Liver (tissue), 9 donors: ENCODE data around the gene XRCC6. TPM values are rescaled to one million over a fixed set of nuclear protein-coding genes. Genes with fewer than 3 reads are reported as not detected.

Experiments
- DNase-seq: peaks from one replicate; pipeline ENCODE4 v3.0.0-alpha.2; 2017; ENCODE audit warnings: low spot score
- H3K27ac ChIP-seq, 2 donors: one replicate each; pipeline ENCODE4 v1.7.0; 2013; ENCODE audit warnings: inconsistent platforms in 2 of 2, low read length in 2 of 2, control low read depth in 1 of 2, low read depth in 1 of 2, mild to moderate bottlenecking in 1 of 2
- H3K27me3 ChIP-seq, 4 donors: one replicate each; pipeline versions ENCODE4 v1.6.1 to v1.7.0; 2013; ENCODE audit warnings: low read length in 3 of 4, inconsistent platforms in 1 of 4, mild to moderate bottlenecking in 1 of 4, moderate library complexity in 1 of 4; ENCODE audit not compliant: control insufficient read depth in 4 of 4, insufficient read depth in 4 of 4
- H3K36me3 ChIP-seq, 4 donors: one replicate each; pipeline versions ENCODE4 v1.6.1 to v1.7.0; 2013; ENCODE audit warnings: low read length in 3 of 4, mild to moderate bottlenecking in 3 of 4, low read depth in 1 of 4, moderate library complexity in 1 of 4; ENCODE audit not compliant: control insufficient read depth in 4 of 4, insufficient read depth in 3 of 4
- H3K4me1 ChIP-seq, 4 donors: one replicate each; pipeline versions ENCODE4 v1.6.1 to v1.7.0; 2013; ENCODE audit warnings: low read length in 3 of 4, mild to moderate bottlenecking in 3 of 4, moderate library complexity in 1 of 4; ENCODE audit not compliant: control insufficient read depth in 4 of 4, insufficient read depth in 4 of 4
- H3K4me3 ChIP-seq, 3 donors: one replicate each; pipeline versions ENCODE4 v1.6.1 to v1.7.0; 2013; ENCODE audit warnings: low read length in 3 of 3, control low read depth in 1 of 3, low read depth in 1 of 3, mild to moderate bottlenecking in 1 of 3
- H3K9ac ChIP-seq, 2 donors: one replicate each; pipeline ENCODE4 v1.7.0; 2013; ENCODE audit warnings: low read length in 2 of 2, mild to moderate bottlenecking in 2 of 2, moderate library complexity in 2 of 2, control low read depth in 1 of 2, low read depth in 1 of 2
- H3K9me3 ChIP-seq, 4 donors: one replicate each; pipeline versions ENCODE4 v1.6.1 to v1.7.0; 2013; ENCODE audit warnings: low read length in 3 of 4; ENCODE audit not compliant: control insufficient read depth in 4 of 4
- ATF3 ChIP-seq: IDR thresholded peaks from 2 replicates; pipeline ENCODE4 v1.6.1; 2016; ENCODE audit warnings: antibody characterized with exemption
- EGR1 ChIP-seq, 2 donors: IDR thresholded peaks; 2 replicates each; pipeline ENCODE4 v1.6.1; 2016 to 2018; ENCODE audit warnings: antibody characterized with exemption in 2 of 2, low read depth in 2 of 2
- FOXA1 ChIP-seq: IDR thresholded peaks from 2 replicates; pipeline ENCODE4 v1.6.1; 2016; ENCODE audit warnings: antibody characterized with exemption
- GABPA ChIP-seq, 2 donors: IDR thresholded peaks in 1 of 2; conservative IDR thresholded peaks in 1 of 2; 2 replicates each; pipeline ENCODE4 v1.6.1; 2016; ENCODE audit warnings: antibody characterized with exemption in 2 of 2, mild to moderate bottlenecking in 1 of 2, moderate library complexity in 1 of 2
- HNF4A ChIP-seq, 2 donors: conservative IDR thresholded peaks; 2 replicates each; pipeline ENCODE4 v1.6.1; 2016; ENCODE audit warnings: antibody characterized with exemption in 2 of 2, mild to moderate bottlenecking in 2 of 2
- HNF4G ChIP-seq: IDR thresholded peaks from 2 replicates; pipeline ENCODE4 v1.6.1; 2016; ENCODE audit warnings: antibody characterized with exemption
- JUND ChIP-seq, 2 donors: IDR thresholded peaks; 2 replicates each; pipeline ENCODE4 v1.6.1; 2016; ENCODE audit warnings: antibody characterized with exemption in 2 of 2
- MAX ChIP-seq: IDR thresholded peaks from 2 replicates; pipeline ENCODE4 v1.6.1; 2016; ENCODE audit warnings: antibody characterized with exemption
- NR2F2 ChIP-seq: IDR thresholded peaks from 2 replicates; pipeline ENCODE4 v1.6.1; 2016; ENCODE audit warnings: antibody characterized with exemption
- RAD21 ChIP-seq, 2 donors: IDR thresholded peaks; 2 replicates each; pipeline ENCODE4 v1.6.1; 2016; ENCODE audit warnings: antibody characterized with exemption in 2 of 2, mild to moderate bottlenecking in 2 of 2
- REST ChIP-seq: IDR thresholded peaks from 2 replicates; pipeline ENCODE4 v1.6.1; 2016; ENCODE audit warnings: antibody characterized with exemption, mild to moderate bottlenecking
- RXRA ChIP-seq, 2 donors: IDR thresholded peaks; 2 replicates each; pipeline ENCODE4 v1.6.1; 2017 to 2018; ENCODE audit warnings: antibody characterized with exemption in 2 of 2, mild to moderate bottlenecking in 1 of 2
- SP1 ChIP-seq: IDR thresholded peaks from 2 replicates; pipeline ENCODE4 v1.6.1; 2018; ENCODE audit warnings: antibody characterized with exemption, mild to moderate bottlenecking
- TAF1 ChIP-seq: conservative IDR thresholded peaks from 2 replicates; pipeline ENCODE4 v1.6.1; 2016; ENCODE audit warnings: antibody characterized with exemption, mild to moderate bottlenecking
- YY1 ChIP-seq: IDR thresholded peaks from 2 replicates; pipeline ENCODE4 v1.6.1; 2016; ENCODE audit warnings: antibody characterized with exemption, mild to moderate bottlenecking
- ZBTB33 ChIP-seq: IDR thresholded peaks from 2 replicates; pipeline ENCODE4 v1.6.1; 2016; ENCODE audit warnings: antibody characterized with exemption
- WGBS: extraction: QIAGEN DNeasy Blood & Tissue Kit; methylation state at CpG from one replicate; pipeline ENCODE4 v1.1.7; 2013; 5-methylcytosine and 5-hydroxymethylcytosine counted together
- polyA plus RNA-seq, 2 donors: library from polyadenylated mRNA; stranded (reverse) in 1 of 2; unstranded in 1 of 2; fragments of 200-250 nt in 1 of 2; fragments of >200 nt in 1 of 2; fragmentation: Nextera tagmentation in 1 of 2; extraction: Ambion mirVana in 1 of 2; gene quantifications; one replicate each; pipeline versions ENCODE4 v1.2.1 to v1.2.3, GENCODE V29; 2013 to 2015
- total RNA-seq, 2 donors: library from RNA; depleted of rRNA; stranded (reverse); fragments of >200 nt; gene quantifications; one replicate each; pipeline ENCODE4 v1.2.3, GENCODE V29; 2014
- donor health status: healthy.
- donor health status: healthy.
- donor health status: healthy.
- donor health status: healthy.
- donor health status: healthy.

XRCC6 gene
- total and polyA plus RNA-seq, 4 donors, result 81.8 to 148 (median 96.0) TPM

GRCh38 chr22:41650229-41650628 lies 29.1 kb downstream of the XRCC6 start:
- TF ChIP-seq JUND (IDR thresholded peaks at IDR 0.05) (no peak), ATF3 (no peak), EGR1 (IDR thresholded peaks at IDR 0.05; ENCODE audit: low read depth in 2 of 2) (no peak), RXRA (IDR thresholded peaks at IDR 0.05) (no peak), RAD21 (IDR thresholded peaks at IDR 0.05) (no peak), MAX (no peak), GABPA (IDR thresholded peaks at IDR 0.05 in 1 of 2, conservative IDR thresholded peaks at IDR 0.05 in 1 of 2) (no peak), SP1 (no peak), HNF4G (no peak)
- Histone ChIP-seq H3K4me1 (peaks cover 0 to 16% (median 3%) of the 10 kb centered on the region in 4 donors), H3K4me3 (no peak overlapping the region), H3K9ac (no peak overlapping the region), H3K27ac (no peak overlapping the region), H3K27me3 (no peaks in the 10 kb centered on the region), H3K36me3 (peaks cover 19 to 71% (median 54%) of the 10 kb centered on the region in 4 donors), H3K9me3 (no peaks in the 10 kb centered on the region)
- DNase-seq, result no peak
- 96% methylated on average over 1 of the region's 1 CpG for WGBS

GRCh38 chr22:41650821-41651220 lies 29.7 kb downstream of the XRCC6 start:
- Histone ChIP-seq H3K9ac (no peak overlapping the region), H3K4me3 (no peak overlapping the region), H3K9me3 (no peaks in the 10 kb centered on the region), H3K36me3 (peaks cover 19 to 75% (median 55%) of the 10 kb centered on the region in 4 donors), H3K27ac (no peak overlapping the region), H3K27me3 (no peaks in the 10 kb centered on the region), H3K4me1 (peaks cover 0 to 16% (median 3%) of the 10 kb centered on the region in 4 donors)
- TF ChIP-seq MAX, result no peak
- no peak for TF ChIP-seq REST
- no peak for TF ChIP-seq FOXA1
- no peak for TF ChIP-seq TAF1
- no peak for DNase-seq
- 95% methylated on average over 11 of the region's 11 CpGs for WGBS

GRCh38 chr22:41654322-41654721 lies 33.2 kb downstream of the XRCC6 start:
- no peak overlapping the region for H3K27ac ChIP-seq
- H3K9ac ChIP-seq, result no peak overlapping the region
- H3K9me3 ChIP-seq, result no peaks in the 10 kb centered on the region
- peaks cover 27 to 77% (median 63%) of the 10 kb centered on the region in 4 donors for H3K36me3 ChIP-seq
- WGBS, result 87% methylated on average over 3 of the region's 3 CpGs
- H3K4me3 ChIP-seq, result no peak overlapping the region
- peaks cover 0 to 16% (median 3%) of the 10 kb centered on the region in 4 donors for H3K4me1 ChIP-seq
- DNase-seq, result no peak
- TF ChIP-seq JUND (IDR thresholded peaks at IDR 0.05) (no peak), HNF4A (conservative IDR thresholded peaks at IDR 0.05) (peak in 1 of 2 donors; percentile 54), EGR1 (IDR thresholded peaks at IDR 0.05; ENCODE audit: low read depth in 2 of 2) (no peak), TAF1 (no peak), NR2F2 (no peak), ATF3 (no peak), YY1 (no peak), HNF4G (no peak), SP1 (peak; percentile 29), GABPA (IDR thresholded peaks at IDR 0.05 in 1 of 2, conservative IDR thresholded peaks at IDR 0.05 in 1 of 2) (no peak), RXRA (IDR thresholded peaks at IDR 0.05) (no peak), ZBTB33 (no peak), REST (no peak), MAX (no peak)
- no peaks in the 10 kb centered on the region for H3K27me3 ChIP-seq
